ENCODE data around the gene SEMA3G.

DNA sequence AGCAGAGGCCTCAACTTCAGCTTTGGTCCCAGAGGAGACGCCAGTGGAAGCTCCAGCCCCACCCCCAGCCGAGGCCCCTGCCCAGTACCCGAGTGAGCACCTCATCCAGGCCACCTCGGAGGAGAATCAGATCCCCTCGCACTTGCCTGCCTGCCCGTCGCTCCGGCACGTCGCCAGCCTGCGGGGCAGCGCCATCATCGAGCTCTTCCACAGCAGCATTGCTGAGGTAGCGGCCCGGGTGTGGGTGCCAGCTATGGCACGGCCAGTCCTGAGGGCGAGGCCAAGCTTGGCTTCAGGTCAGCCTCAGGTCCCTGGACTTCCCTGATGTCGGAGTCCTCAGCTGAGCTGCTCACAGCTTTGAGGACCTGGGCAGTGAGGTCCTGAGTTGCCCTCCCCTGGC is 44.5 kb upstream of the SEMA3G start:
- TF ChIP-seq, protein P1, sequence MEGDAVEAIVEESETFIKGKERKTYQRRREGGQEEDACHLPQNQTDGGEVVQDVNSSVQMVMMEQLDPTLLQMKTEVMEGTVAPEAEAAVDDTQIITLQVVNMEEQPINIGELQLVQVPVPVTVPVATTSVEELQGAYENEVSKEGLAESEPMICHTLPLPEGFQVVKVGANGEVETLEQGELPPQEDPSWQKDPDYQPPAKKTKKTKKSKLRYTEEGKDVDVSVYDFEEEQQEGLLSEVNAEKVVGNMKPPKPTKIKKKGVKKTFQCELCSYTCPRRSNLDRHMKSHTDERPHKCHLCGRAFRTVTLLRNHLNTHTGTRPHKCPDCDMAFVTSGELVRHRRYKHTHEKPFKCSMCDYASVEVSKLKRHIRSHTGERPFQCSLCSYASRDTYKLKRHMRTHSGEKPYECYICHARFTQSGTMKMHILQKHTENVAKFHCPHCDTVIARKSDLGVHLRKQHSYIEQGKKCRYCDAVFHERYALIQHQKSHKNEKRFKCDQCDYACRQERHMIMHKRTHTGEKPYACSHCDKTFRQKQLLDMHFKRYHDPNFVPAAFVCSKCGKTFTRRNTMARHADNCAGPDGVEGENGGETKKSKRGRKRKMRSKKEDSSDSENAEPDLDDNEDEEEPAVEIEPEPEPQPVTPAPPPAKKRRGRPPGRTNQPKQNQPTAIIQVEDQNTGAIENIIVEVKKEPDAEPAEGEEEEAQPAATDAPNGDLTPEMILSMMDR (IDR thresholded peaks at IDR 0.05), result no peak
- TF ChIP-seq POLR2A (IDR thresholded peaks at IDR 0.05), result no peak

Data from thyroid gland (tissue), 4 donors.